ELF-1 (cell line): ENCODE measurements around the gene CDK14.
A peak's percentile ranks its signal among the peaks of the same experiment; 100 is the strongest.
"Not testable (repeated sequence)": the region's sequence is repeated elsewhere in the genome, so short reads cannot be mapped to it uniquely, and the experiment has no call there.

Experiments
- DNase-seq: peaks from one replicate; pipeline ENCODE4 v3.0.0-alpha.2; 2016; ENCODE audit warnings: low read depth, low spot score

CDK14 gene

DNA sequence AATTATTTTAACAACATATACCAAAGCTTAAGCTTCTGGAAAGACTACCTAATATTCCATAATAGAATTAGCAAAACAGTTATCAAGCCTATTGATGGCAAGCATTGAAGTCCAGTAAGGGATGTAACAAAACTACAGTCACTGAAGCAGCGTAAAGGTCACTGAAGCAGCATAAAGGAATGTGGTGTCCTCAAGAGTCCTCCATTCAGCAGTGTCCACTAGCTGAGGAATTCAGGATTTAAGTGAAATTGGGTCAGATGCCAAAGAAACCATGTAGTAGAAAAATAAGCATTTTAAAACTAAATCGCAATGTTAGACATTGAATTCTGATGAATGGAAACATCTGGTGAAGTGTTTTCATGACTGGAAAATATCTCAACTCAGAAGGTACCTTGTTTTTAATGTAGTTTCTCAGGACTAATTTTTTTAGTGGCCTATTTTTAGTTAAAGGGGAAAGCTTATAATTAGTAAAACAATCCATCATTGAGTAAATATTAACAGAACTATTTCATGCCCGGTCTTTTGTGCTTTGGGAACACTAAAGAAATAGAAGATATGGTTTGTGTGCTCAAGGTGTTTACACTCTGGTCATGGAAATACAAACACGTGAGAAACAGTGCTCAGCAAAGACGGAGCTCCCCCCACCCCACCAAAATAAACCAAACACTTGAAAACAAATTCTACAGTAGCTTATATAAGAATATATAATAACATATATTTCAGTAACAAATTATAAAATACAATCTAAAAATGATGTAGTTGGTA lies 121.4 kb downstream of the CDK14 start:
- no peak for DNase-seq

DNA sequence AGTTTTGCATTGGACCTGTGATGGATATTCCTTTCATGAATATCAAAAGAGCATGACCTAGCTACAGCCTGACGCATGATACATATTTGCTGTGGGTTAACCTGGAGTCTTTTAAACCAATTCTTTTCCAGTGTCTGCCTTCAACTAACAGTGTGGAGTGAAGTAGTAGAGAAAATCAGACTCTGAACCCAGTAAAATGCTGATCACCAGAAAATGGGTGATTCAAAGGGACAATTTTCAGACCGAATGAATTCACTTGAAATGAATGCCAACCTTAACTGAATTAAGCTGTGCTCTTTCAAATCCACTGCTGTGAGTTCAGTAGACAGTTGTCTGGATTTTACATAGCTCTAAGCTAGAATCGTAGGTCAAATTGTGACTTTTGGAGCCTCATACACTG lies 123.0 kb downstream of the CDK14 start:
- DNase-seq: no peak

- no peak for DNase-seq
These were observed 125.1 kb downstream of the CDK14 start for GRCh38 chr7:90720984-90721760.

DNA sequence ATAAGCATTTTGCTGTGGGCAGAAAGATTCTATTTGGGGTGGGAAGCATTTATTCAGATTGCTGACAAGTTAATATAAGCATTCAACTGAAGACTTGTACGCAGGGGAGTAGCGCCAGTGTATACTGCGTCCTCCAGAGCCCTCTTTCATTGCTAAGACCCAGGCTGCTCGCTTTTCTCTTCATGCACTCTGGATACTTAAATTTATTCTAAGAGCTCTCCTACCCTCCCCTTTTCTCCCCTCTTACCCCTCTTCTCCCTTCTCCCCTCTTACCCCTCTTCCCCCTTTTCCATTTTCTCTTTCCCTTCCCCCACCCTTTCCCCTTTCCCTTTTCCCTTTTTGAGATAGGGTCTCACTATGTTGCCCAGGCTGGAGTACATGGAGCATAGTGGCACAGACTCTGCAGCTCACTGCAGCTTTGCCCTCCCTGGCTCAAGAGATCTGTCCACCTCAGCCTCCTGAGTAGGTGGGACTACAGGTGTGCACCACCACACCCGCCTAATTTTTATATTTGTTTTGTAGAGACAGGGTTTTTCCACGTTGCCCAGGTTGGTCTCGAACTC lies 125.8 kb downstream of the CDK14 start:
- no peak for DNase-seq

GRCh38 chr7:90723233-90723632 lies 127.1 kb downstream of the CDK14 start:
- DNase-seq: no peak

GRCh38 chr7:90723866-90724265 lies 127.7 kb downstream of the CDK14 start:
- no peak for DNase-seq

GRCh38 chr7:90726120-90726519 lies 130.0 kb downstream of the CDK14 start:
- DNase-seq: no peak

DNA sequence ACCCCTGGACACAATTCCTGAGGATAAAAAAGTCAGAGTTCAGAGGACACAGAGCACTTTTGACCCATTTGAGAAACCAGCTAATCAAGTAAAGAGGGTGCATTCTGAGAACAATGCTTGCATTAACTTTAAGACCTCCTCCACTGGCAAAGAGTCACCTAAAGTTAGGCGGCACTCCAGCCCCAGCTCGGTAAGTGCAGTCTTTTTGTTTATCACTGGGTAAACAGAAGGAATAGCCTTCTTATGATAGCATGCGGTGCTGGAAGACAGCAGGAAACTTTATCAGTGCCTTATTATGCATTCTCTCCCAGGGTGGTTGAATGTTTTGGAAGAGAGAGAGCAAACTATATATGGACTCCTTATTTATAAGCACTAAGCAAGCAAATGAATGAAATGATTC lies 130.5 kb downstream of the CDK14 start:
- peak; percentile 5 for DNase-seq

DNA sequence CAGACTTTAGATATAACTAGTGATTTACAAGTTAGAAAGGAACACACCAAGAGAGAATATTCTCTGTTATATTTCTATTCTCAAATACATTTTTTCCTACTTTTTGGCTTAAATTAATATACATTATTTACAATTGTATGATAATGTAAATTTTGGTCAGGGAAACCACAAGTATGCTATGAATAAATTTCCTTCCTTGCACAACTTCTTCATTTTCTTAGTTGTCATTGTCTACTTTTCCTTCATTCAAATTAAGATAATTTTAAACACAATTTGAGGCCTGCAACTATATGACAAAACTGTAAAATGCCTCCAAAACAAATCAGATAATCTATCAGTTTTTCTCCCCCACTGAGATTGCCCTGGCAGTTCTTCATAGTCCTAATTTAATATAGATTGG lies 131.3 kb downstream of the CDK14 start:
- DNase-seq: no peak

DNA sequence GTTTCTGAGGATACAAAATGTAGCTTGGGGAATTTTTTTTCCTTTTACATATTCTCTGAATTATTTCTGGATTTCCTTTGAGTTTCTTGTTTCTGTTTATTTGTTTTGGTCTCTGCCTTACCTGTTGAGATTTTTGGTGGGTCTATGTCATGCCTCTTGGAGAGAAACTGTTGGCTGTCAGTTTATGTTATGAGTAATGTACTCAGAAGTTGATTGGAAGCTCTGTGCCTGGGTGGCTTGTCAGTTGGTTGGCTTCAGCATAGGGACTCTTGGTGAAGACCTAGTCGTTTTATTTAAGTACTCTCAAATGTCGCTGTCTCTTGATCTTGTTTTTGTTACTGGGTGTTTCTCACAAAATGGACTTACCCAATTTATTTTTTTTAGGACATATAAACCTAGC lies 132.4 kb downstream of the CDK14 start:
- DNase-seq: no peak

- DNase-seq: not testable (repeated sequence)
These were observed 139.6 kb downstream of the CDK14 start for GRCh38 chr7:90735611-90736280.

DNA sequence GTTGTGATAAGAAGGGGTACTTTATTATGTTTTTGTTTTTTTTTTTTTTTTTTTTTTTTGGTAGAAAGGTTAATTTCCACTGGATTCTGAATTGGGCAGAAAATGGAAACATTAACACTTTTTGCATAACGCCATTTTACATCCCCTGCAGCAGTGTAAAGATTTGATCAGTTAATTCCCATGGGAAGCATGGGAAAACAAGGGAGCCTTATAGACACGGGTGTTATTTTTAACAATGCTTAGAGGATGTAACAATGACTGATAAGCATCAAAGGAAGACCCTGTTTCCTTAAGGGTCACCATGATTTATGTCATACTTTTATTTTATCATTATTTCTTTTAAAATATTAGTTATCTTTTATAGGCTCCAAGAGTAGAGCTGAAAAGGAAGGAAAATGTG lies 140.2 kb downstream of the CDK14 start:
- DNase-seq: no peak

DNA sequence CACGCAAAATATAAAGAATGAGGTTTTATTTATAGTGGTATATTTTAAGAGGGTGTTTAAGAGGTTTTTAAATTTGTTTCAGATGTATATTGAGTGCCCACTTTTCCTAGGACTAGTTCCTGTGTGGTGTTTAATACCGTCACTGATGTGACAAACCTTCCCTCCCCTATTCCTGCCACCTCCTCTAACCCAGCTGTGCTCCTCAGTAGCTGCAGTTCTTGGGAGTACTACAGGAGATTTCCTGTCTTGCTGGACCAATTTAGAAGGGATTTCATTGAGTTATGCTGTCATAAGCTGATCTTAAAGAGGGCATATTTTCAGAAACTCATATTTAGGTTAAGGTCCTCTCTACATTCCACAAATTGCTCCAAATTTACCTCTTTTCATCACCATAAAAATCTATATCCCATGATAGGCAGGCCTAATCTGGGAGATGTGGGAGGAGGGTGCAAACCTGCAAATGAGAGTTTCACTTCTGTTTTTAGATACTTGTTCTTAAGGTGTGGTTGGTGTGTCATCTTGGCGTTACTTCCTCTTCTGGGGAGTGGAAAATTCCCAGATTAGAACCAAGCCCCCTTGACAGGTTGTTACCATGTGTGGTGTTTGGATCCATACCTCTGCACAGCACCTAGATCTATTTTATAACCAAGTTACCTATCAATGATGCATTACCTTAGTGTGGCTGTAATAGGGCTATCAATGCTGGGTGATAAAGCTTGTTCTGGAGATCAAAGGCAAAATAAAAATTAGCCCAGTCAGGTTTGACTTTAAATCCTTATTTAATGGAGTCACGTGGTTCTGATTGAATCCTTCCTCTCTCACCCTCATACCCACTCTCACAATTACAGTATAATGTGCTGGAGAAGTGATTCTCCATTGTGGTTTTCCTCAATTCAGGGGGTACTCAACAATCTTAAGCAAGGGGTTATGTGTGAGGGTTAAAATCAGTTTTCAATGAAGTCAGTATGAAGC lies 141.1 kb downstream of the CDK14 start:
- no peak for DNase-seq

- no peak for DNase-seq
These were observed 142.1 kb downstream of the CDK14 start for GRCh38 chr7:90738249-90738648.

GRCh38 chr7:90739716-90740115 lies 143.6 kb downstream of the CDK14 start:
- no peak for DNase-seq

GRCh38 chr7:90740386-90740785 lies 144.3 kb downstream of the CDK14 start:
- DNase-seq: no peak

DNA sequence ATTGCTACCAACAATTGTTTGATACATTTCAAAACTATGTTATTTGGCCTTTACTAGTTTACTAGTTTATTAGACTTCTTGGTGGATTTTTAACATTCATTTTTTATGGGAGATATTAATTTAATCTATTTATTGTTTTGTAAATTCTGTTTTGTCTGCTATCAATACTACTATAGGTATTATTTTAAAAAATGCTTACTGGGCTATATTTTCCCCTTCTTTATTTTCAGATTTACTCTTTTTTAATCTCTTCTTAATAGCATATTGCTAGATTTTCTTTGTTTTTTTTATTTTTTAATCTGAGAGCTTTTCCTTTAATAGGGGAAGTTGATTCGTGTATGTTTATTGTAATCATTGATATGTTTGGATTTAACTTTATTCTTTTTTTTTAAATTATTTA lies 147.5 kb downstream of the CDK14 start:
- no peak for DNase-seq

GRCh38 chr7:90747516-90747915 lies 151.4 kb downstream of the CDK14 start:
- DNase-seq: no peak

DNA sequence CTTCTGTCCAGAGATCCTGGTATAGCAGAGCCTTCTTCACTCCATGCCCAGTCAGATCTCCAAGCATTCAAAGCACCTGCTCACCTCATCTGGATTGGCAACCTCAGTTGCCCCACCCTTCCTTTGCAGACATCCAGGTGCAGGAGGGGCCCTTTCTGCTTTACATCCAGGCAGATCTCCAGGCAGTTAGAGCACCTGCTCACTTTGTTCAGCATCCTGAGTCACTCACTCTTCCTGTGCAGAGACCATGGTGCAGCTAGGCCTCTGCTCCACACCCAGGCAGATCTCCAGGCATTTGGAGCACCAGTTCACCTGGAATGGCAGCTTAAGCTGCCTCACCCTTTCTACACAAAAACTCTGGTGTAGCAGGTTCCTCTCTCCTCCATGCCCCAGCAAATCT lies 153.1 kb downstream of the CDK14 start:
- DNase-seq: no peak

GRCh38 chr7:90749774-90750173 lies 153.7 kb downstream of the CDK14 start:
- DNase-seq: peak; percentile 5

- no peak for DNase-seq
These were observed 155.5 kb downstream of the CDK14 start for GRCh38 chr7:90751595-90751994.
